ENCODE results near the gene PKHD1.

DNA sequence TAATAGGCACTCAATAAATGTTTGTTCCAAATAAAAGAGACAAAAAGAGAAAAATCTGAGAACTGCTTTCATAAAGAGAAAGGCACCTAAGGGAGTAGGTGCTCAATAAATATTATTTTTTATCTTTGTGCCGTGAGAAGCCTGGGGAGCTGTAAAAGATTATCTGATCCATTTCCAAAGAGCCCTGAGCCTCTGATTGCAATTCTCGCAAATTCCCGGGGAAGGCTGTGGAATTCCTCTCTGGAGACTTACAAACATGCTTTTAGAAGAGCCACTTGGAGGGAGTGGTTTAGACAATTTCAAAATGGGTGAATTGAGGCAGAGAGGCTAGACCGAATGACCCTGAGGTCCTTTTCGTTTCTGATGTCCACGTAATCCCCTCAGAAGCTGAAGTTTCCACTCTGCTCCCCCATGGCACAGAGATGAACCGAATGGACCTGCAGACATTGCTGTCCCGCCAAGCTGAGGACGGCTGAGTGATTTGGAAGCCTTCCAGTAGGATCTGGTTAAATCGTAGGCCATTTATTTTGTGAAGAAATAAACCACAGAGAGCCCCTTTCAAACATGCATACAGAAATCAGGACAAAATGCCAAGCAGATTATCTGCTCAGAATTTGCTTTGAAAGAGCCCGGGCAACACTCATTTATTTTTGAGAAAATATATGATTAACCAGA is 77.8 kb downstream of the PKHD1 start:
- no peak for TF ChIP-seq FOXK2 (IDR thresholded peaks at IDR 0.05)
- TF ChIP-seq SUZ12 (IDR thresholded peaks at IDR 0.05) = no peak
